Activated effector memory CD4-positive, alpha-beta T cell treated with Interleukin-2 at 50 U/mL for 16 hours (primary cell): ENCODE results near the gene GLRB.
"Not testable (repeated sequence)": the region's sequence is repeated elsewhere in the genome, so short reads cannot be mapped to it uniquely, and the experiment has no call there.

Experiments
- DNase-seq: peaks from one replicate; pipeline ENCODE4 v3.0.0-alpha.2; 2020

Gene GLRB

DNA sequence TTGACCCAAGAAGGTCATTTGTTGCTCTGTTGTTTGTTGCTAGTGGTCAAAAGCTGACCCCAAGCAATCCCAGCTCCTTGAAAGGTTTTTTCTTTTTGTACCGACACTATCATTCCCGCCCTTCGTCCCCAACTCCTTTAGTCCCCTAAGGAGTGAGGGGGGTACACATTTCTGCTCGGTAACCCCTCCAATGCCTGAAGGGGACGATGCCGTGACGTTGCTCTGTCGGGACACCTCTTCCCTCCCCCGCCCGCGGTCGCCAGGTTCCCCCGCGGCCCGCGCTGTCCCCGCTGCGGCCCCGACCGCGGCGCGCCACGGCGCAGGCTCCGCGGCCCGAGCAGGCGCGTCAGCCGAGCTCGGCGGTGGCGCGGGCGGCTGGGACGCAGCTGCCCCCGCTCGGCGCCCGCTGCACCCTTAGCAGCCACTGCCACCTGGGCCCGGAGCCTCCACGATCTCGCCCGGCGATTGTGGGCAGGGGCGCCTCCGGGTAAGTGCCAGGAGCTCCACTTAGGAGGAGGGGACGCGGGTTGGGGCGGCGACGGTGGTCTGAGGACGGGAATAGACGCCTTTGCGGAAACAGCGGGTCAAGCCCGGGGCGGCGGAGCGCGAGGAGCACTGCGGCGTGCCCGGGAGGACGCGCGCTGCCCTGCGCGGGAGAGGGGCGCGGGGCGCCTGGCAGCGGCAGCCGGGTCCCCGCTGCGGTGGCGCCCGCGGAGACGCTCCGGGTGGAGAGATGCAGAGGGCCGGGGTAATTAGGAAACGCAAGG is at the start of gene GLRB:
Gene GLRB (plus strand): TSS at position 340 of the 767 bp plus-strand sequence. CDS start 1,875 bp downstream, outside the sequence.
- no peak for DNase-seq

DNA sequence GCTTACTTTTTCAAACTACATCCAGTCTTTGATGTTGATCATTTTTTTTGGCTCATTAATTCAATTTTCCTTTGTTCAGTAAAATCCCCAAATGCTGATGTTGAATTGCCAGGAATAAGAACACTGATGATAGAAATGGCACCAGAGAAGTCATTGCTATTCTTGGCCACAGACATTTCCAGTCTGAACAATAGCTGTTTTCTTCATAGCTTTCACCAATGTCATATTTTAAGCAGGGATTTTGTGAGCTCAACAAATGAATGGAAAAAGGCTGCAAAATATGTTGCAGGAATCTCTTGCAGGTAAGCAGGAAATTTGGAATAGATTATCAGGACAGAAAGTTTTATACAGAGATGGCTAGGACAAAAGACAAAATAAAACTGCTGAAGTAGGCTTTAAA is 40.5 kb upstream of the GLRB start:
- DNase-seq = no peak

DNA sequence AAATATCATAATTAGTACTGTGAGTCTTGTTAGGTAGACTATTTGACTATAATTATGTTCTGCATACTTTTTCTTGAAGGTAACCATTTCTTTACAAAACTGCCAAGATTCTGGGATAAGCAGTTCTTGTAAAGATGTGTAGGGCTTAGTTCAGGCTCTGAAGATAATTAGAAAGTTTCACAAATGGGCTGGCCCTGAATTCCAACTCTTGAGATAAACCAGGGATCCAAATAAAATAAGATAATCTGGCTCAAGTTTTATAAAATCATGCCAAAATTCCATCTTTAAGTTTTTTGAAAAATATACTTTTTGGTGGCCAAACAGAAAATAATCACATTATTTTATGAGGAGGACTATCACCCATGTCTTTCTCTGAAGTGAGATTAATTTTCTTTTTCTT is 35.5 kb upstream of the GLRB start:
- DNase-seq = no peak

DNA sequence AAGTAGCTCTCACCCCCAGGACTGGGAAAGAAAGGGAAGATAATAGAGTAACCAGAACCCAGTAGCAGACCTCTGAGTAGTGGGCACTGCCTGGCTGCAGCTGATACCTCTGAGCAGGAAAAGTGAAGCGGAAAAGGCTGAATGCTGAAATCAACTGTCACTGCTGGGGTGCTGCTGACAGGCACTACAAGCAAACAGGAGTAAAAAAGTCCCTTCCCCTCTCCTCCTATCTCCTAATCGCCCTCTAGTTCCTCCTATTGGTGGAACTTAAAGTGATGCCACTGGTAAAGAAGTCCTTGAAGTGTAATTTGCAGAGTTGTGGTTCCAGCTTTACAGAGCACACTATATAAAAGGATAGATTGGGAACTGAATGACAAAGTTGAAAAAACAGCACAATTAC is 32.8 kb upstream of the GLRB start:
- no peak for DNase-seq

DNA sequence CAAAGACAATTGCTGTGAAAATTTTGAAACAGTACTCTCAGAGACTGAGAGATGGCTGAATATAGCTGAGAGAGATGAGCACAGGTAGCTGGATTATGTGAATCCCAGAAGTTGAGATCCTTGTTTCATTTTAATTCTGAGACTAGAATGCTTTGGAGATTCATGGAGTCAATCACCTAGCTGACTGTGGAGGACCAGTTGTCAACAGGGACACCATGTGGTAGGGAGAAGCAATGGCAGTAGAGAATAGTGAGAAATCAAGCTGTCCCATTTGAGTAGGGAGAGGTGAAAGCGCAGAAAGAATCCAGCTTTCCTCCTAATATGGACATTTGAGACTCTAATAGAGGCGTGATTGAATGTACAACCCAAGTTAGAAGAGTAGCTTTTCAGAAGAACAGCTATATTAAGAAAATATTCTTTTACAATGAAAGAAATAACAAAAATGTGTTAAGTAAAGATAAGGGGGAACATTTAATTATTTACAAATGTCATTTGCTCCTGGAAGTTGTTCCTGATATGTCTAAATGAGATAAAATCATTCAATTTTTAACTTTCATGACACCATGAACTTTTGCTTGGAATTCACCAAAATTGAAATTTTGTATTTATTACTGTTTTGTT is 30.3 kb upstream of the GLRB start:
- DNase-seq = no peak

DNA sequence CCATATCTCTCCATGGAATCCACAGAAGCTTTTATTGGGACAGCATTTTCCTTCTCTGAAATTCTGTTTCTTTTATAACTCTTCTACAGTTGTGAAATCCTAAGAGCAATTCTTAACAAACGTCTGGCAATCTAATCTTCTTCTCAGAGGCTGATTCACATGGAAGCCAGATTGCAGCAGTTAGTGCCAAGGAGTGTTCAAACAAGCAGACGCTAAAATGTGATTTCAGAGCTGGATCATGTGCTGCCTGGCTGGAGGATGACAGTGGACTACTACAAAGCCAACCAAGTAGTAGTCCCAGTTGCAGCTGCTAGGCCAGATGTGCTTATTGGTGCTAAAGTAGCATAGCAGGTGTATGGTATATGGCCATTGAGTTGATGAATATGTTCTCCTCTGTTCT is 27.7 kb upstream of the GLRB start:
- DNase-seq = no peak

DNA sequence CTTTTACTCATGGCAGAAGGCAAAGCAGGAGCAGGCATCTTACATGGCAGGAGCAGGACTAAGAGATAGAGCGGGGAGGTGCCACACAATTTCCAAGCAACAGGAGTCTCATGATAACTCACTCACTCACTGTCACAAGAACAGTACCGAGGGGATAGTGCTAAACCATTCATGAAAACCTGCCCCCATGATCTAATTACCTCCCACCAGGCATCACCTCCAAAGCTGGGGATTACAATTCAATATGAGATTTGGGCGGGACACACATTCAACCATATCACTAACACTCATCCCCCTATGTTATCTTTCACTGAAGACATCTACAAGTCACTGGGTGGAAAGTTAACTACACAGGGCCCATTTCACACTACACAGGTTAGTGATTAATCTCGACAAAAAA is 25.4 kb upstream of the GLRB start:
- no peak for DNase-seq

DNA sequence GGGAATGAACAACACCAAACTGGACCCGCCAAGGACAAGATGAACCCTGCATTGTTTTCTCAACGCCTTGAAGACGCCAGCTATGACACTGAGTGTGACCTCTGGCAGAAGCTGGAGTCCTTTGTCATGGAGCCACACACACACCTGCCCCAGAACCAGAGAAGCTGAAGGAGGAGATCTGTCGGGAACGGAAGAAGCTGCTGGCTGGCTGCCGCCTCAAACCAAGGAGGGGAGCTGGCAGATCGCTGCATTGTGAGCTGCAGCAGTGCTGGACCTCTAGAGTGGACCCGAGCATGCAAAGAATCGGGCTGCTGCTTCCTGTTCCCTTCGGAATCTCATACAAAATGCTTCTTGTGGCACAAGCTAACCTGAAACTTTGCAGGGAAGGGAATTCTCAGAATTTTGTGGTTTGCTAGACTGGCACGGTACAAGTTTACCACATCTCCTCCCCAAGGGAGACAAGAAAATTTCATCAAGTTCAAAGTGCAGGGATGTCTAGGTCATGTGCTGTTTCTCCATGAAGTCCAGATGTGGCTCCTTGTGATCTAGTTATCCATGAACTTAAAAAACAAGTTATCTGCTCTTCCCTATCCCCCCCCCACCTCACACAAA is 23.4 kb upstream of the GLRB start:
- DNase-seq = no peak

DNA sequence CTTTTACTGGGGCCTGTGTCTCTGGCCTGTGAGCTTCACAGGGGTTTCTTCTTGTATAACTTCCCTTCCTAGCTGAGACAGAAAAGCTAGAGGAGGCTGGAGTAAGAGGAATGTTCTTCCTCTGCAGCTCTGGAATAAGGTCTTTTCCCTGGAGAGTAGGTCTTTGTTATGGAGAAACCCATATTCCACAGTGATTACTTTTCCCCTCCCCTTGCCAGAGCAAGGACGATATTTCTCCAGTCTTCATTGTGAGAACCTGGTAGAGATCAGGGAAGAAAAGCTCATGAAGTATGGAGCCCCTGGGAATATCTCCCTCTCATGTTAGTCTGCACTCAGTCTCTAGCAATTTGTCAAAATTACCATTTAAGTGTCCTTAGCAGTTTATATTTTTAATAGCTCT is 18.7 kb upstream of the GLRB start:
- DNase-seq = no peak

DNA sequence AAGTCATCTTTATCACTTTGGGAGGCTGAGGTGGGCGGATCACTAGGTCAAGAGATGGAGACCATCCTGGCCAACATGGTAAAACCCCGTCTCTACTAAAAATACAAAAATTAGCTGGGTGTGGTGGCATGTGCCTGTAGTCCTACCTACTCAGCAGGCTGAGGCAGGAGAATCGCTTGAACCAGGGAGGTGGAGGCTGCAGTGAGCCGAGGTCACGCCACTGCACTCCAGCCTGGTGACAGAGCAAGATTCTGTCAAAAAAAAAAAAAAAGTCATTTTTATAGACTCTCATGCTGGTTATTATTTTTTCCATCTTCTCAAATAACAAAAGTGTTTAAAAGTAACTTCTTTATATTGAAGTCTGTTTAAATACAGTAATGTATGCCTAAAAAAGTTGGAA is 17.1 kb upstream of the GLRB start:
- not testable (repeated sequence) for DNase-seq

DNA sequence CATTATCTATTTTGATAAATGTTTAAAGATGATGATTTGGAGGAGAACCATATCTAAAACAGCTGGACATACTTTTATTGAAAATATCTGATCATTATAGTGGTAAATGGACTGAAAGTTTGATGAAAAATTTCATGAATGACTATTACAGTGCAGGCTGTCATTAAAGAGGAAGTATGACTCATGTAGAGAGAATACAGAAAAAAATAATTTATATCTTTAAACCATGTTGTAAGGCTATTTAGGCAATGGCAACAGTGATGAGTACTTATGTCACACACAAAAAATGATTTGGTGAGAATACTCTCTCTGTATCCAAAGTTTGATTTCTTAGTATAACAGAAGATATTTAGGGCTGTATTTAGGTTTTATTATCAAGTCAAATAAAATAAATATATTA is 3.9 kb upstream of the GLRB start:
- no peak for DNase-seq

DNA sequence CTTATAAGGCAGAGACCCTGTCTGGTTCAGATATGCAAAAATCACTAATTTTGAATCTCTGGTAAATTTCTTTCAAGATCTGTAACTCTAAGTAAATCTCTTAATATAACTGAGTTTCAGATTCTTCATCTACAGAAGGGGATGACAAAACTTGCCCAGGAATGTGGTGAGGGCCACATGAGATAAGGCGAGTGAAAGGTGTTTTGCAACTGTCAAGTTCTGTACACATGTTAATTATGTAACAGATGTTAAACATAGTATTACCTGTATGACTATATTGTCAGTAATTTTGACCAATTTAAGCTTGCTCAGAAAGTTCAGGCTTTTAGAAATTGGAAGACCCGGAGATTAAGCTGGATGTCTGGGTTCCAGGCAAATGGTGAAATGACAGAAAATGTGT is 549 bp upstream of the GLRB start:
- DNase-seq = no peak

DNA sequence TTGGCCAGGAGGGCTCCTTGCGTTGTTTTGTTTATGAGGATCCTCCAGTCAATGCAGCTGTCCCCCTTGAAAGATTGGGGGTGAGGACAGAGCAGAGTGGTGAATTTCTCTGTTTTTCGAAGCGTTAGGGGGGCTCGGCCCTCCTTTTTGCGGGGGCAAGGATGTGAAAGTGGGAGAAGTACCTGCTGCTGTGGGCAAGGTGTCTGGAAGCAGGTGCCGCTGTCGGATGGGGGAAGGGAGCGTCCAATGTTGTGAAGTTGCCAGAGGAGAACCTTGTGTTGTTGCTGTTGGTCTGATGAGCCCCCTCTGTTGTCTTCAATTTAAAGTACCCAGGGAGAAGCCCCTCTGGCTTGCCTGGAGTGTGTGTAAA is 613 bp downstream of the GLRB start:
- no peak for DNase-seq

DNA sequence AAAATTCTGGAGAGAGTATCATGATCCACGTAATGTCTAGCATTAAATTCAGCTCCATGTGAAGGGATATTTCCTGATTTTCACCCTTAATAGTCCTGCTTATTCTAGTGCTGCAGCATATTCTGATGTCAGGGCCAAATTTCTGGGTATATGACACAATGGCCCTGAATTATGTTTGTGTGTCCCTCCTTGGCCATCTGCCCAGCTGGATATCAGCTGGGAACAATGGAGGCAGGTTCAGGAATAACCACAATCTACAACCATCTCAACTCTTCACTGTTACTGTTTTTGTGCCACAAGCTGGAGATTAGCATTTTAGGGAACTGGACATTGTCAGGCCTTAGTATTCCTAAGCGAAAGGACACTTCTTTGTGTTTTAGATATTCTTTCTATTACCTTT is 3.5 kb downstream of the GLRB start:
- no peak for DNase-seq

DNA sequence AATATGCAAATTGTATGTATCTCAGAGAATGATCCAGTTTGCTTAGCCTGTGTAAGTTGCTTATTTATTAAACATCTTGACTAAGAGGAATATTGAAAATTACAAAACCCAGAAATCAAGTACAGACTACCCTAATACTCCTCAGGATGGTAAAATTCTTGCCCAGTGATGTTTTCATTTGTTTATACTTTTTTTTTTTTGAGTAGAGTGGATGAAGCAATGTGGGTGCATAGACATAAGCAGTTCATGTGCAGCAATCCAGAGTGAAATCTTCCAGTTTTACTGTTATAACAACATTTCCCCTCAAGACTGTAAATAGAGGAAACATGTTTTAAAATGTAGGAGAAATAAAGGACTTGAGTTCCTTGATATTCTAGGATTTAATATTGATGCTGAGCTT is 4.7 kb downstream of the GLRB start:
- DNase-seq = no peak

DNA sequence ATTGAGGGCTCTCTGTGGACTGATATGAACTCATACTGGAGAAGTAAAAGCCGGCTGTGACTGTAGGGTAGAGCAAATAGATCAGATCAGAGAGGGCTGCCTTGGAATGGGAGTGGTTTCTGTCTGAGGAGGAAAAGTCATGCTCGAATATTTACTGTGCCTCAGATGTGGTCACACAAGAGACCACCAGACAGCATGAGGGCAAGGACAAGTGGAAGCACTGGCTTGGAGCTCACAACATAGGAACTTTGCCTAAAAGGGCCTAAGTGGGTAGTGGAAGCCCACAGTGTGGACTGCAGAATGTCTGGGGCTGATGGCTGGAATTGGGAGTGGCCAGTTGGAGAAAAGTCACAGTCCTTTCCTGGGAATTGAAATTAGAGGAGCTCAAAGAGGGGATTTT is 19.8 kb downstream of the GLRB start:
- DNase-seq = no peak

DNA sequence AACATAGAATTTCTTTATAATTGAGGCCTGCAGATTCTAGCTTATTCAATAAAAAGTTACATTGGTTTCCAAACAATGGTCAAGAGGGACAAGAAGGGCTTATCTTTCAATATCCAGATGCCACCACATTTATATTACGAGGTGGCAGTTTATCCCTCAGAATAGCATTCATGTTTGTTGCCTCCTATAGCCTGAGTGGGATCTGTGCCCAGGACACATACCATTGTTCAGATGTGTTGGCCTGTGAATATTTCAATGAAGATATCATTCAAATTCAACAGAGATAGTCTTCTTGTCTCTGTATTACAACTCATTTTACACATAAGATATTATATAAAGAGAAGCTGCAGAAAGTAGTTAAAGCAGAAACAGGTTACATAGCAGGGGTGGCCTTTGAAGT is 20.5 kb downstream of the GLRB start:
- DNase-seq = no peak

DNA sequence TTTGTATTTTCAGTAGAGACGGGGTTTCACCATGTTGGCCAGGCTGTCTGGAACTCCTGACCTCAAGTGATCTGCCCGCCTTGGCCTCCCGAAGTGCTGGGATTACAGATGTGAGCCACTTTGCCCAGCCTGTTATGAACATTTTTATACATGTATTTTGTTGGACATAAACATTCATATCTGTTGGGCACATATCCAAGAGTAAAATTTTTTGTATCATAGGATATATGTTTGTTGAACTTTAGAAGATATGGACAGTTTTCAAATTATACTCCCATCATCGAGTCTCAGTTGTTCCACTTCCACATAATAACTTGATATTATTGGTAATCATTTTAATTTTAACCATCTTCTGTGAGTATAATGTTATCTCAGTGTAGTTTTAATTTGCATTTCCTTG is 23.6 kb downstream of the GLRB start:
- no peak for DNase-seq

DNA sequence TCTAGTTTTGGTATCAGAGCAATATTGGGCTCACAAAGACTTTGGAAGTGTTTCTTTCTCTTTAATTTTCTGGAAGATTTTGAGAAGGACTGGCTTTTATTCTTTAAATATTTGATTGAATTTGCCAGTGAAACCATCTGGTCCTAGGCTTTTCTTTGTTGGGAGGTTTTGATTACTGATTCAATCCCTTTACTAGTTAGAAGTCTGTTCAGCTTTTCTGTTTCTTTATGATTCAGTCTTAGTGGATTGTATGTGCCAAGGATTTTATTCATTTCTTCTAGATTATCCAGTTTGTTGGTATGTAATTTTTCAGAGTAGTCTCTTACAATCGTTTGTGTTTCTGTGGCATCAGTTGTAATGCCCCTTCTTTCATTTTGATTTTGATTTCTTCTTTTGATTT is 28.6 kb downstream of the GLRB start:
- no peak for DNase-seq

DNA sequence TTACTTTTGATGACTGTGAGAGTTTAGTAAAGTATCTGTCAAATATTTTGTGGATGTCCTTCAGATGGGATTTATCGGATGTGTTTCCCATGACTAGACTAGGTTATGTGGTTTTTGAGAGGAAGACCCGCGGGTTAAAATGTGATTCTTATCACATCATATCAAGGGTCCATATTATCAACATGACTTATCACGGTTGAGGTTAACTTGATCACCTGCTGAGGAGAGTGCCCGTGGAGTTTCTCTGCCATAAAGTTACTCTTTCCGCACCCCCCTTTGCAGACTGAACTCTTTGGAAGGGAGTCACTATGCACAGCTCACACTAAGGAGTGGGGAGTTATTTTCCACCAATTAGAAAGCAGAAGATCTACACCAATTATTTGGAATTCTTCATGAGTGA is 38.7 kb downstream of the GLRB start:
- DNase-seq = no peak

DNA sequence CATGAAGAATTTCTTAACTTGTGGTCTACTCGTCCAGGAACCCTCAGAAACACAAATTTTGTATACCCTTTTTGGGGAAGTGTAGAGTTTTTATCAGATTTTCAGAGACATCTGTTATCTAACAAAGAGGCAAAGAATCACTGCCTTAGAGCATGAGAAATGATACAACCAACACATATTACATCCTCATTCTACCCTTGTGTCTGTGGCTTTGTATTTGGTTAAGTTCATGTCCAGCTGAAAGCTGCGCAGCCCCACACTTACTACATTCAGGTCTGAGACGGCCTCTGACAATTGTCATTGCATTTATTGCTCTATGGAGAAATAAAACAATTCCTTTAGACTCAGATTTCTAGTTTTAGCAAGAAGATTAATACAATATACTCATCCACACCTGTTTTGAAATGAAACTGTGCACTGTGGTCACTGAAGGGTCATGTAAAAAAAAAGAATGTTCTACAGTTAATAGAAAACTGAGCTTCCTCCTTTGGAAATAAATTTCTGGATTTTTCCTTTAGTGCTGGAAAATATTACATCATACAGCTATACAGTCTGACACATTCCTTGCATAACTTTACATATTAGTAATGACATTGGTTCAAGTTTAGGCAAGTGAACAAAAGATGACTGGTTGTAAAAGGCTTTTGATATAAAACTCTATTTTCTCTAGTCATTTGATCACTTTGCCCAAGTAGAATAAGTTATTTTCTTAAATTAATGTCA is 39.8 kb downstream of the GLRB start:
- no peak for DNase-seq

DNA sequence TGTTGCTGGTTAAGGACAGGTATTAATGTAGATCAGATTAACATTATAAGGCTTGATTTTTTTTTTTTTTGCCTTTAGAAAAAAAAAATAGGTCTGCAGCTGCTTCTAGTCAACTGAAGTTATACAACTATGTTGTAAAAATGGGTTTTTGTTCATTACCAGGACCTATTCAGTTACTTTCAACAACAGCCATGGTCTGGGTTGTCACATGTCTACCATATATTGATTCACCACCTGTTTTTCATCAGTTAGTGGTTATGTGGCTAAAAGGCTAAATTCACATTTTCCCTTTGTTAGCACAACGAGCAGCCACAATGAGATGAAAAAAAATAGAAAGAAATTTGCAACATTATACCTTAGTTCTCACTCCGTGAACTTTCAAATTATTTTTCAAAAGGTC is 45.5 kb downstream of the GLRB start:
- no peak for DNase-seq

DNA sequence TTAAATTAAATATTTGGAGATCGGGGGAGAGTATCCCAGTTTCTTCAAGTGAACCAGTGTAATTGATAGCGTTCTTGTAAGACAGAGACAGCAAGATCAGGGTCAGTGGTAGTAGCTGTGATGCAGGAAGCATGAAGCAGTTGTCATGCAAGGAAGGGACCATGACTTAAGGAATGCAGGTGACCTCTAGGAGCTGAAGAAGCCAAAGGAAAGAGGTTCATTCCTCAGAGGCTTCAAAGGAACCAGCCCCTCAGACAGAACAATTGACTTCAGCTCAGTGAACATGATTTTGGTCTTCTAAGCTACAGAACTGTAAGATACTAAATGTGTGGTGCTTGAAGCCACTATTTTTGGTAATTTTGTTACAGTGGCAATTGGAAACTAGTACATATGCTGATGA is 51.6 kb downstream of the GLRB start:
- no peak for DNase-seq

DNA sequence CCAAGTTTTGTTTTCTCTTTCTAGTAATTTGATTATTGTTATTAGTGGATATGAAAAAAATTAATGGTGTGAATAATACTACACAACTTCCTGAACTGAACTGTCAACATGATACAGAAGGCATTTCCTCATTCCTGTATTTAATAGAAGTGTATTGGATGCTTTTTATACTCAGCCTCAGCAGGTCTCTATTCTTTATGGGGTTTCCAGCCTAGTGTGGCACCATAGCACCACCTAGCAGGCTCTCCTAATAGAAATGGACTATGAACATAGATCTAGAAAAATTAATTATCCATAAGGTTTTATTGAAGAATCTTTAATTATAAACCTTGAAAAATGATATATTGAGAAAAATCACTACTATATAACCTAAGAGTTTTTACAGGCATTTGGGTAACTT is 52.4 kb downstream of the GLRB start:
- no peak for DNase-seq
